Epithelial cell of prostate (primary cell): ENCODE measurements around the gene TMUB2.
"Not testable (repeated sequence)": the region's sequence is repeated elsewhere in the genome, so short reads cannot be mapped to it uniquely, and the experiment has no call there.

Source experiments
- DNase-seq: peaks from one replicate; pipeline ENCODE4 v3.0.0-alpha.2; 2011; ENCODE audit warnings: low read depth, low spot score
- H3K27ac ChIP-seq: fragments of 450-650 bp; 2 replicates; pipeline ENCODE4 v1.5.1; 2017; ENCODE audit warnings: mild to moderate bottlenecking

Gene TMUB2

GRCh38 chr17:44217738-44218343, 31.1 kb downstream of the TMUB2 start:
- H3K27ac ChIP-seq = peak overlapping the region; percentile 96
- no peak for DNase-seq

- peak overlapping the region; percentile 96 for H3K27ac ChIP-seq
- DNase-seq = no peak
Measured at GRCh38 chr17:44218344-44219107, 31.8 kb downstream of the TMUB2 start.

GRCh38 chr17:44219108-44219615, 32.4 kb downstream of the TMUB2 start:
- H3K27ac ChIP-seq = peak overlapping the region; percentile 96
- DNase-seq = no peak

- H3K27ac ChIP-seq = peak within 1 kb of the TSS; percentile 96
- no peak for DNase-seq
Measured at GRCh38 chr17:44219616-44220212, 32.9 kb downstream of the TMUB2 start, which contains the start of gene UBTF. UBTF (minus strand) TSS chr17:44219675; CDS start chr17:44218229, 1,446 bp downstream.

GRCh38 chr17:44220213-44221083, 33.7 kb downstream of the TMUB2 start:
- H3K27ac ChIP-seq = peak overlapping the region; percentile 96
- no peak for DNase-seq

- no peak for DNase-seq
- peak overlapping the region; percentile 96 for H3K27ac ChIP-seq
Measured at GRCh38 chr17:44221084-44221861, 34.5 kb downstream of the TMUB2 start.

- peak overlapping the region; percentile 96 for H3K27ac ChIP-seq
- DNase-seq = no peak
Measured at GRCh38 chr17:44221862-44222111, 35.0 kb downstream of the TMUB2 start.

GRCh38 chr17:44222112-44222869, 35.5 kb downstream of the TMUB2 start:
- peak overlapping the region; percentile 96 for H3K27ac ChIP-seq
- DNase-seq = no peak

- no peak for DNase-seq
- H3K27ac ChIP-seq = peak overlapping the region; percentile 96
Measured at GRCh38 chr17:44223541-44224071, 36.8 kb downstream of the TMUB2 start.

GRCh38 chr17:44229090-44229489, 42.3 kb downstream of the TMUB2 start:
- no peak overlapping the region for H3K27ac ChIP-seq
- DNase-seq = no peak

GRCh38 chr17:44230140-44230539, 43.4 kb downstream of the TMUB2 start:
- DNase-seq = no peak
- no peak overlapping the region for H3K27ac ChIP-seq

- no peak overlapping the region for H3K27ac ChIP-seq
- no peak for DNase-seq
Measured at GRCh38 chr17:44232061-44232460, 45.3 kb downstream of the TMUB2 start.

GRCh38 chr17:44233582-44233981, 46.8 kb downstream of the TMUB2 start:
- no peak for DNase-seq
- H3K27ac ChIP-seq = no peak overlapping the region

- DNase-seq = peak; percentile 87
- H3K27ac ChIP-seq = peak overlapping the region; percentile 86
Measured at GRCh38 chr17:44235583-44235936, 48.8 kb downstream of the TMUB2 start.

GRCh38 chr17:44236444-44236991, 49.7 kb downstream of the TMUB2 start:
- H3K27ac ChIP-seq = peak overlapping the region; percentile 86
- DNase-seq = no peak

- DNase-seq, H3K27ac ChIP-seq: not testable (repeated sequence)
Measured at GRCh38 chr17:44237886-44238285, 51.1 kb downstream of the TMUB2 start.

- no peak overlapping the region for H3K27ac ChIP-seq
- no peak for DNase-seq
Measured at GRCh38 chr17:44241106-44241624, 54.4 kb downstream of the TMUB2 start.
